ENCODE measurements around the gene PNCK. TPM values are rescaled to one million over a fixed set of nuclear protein-coding genes. Genes with fewer than 3 reads are reported as not detected.

The PNCK gene
- total RNA-seq, 1 donor from 2014 or later = 7.6 TPM

- DNase-seq (ENCODE audit: low spot score) = no peak
- intact Hi-C loops (cut with DNase I) = no loop called here
Observed at GRCh38 chrX:153622661-153623309, 50.8 kb downstream of the PNCK start.

- intact Hi-C loops (cut with DNase I) = no loop called here
- no peak for DNase-seq (ENCODE audit: low spot score)
Observed at GRCh38 chrX:153621949-153622598, 51.5 kb downstream of the PNCK start.

DNA sequence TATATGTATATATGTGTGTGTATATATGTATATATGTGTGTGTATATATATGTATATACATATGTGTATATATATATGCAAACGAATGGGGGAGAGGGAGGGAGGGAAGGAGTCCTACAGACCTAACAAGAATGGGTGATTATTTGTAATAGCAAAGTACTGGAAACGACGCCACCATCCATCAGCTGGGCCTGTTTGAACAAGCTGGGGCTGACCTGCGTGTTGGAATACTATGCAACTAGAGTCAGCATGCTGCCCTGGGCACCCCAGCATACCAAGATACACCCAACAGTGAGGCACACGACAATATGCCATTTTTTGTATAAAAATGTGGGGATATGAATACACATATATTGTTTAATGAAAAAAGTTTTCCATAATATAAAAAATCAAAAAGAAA, 53.0 kb downstream of the PNCK start:
- intact Hi-C loops (cut with DNase I) = no loop called here
- no peak for DNase-seq (ENCODE audit: low spot score)

Other genes starting within 250 kb of the PNCK start
- gene TREX2, start 227.8 kb downstream of the PNCK start, total RNA-seq = 0.19 TPM
- gene HAUS7, start 203.2 kb downstream of the PNCK start, total RNA-seq = 13.4 TPM
- 175 TPM for gene BGN, start 178.8 kb downstream of the PNCK start, total RNA-seq
- gene ATP2B3, start 156.2 kb downstream of the PNCK start, total RNA-seq = 0.16 TPM
- 23.3 TPM for gene CCNQ, start 74.7 kb downstream of the PNCK start, total RNA-seq
- not detected for gene DUSP9, start 26.6 kb downstream of the PNCK start, total RNA-seq
- 144 TPM for gene SLC6A8, start 14.1 kb upstream of the PNCK start, total RNA-seq
- 98.0 TPM for gene BCAP31, start 50.6 kb upstream of the PNCK start, total RNA-seq
- gene ABCD1, start 51.0 kb upstream of the PNCK start, total RNA-seq = 15.1 TPM
- 7.6 TPM for gene PLXNB3, start 90.4 kb upstream of the PNCK start, total RNA-seq
- gene SRPK3, start 107.2 kb upstream of the PNCK start, total RNA-seq = 54.7 TPM
- 68.5 TPM for gene IDH3G, start 120.6 kb upstream of the PNCK start, total RNA-seq
- gene SSR4, start 120.9 kb upstream of the PNCK start, total RNA-seq = 140 TPM
- gene PDZD4, start 156.7 kb upstream of the PNCK start, total RNA-seq = 4.1 TPM
- 1.5 TPM for gene L1CAM, start 212.4 kb upstream of the PNCK start, total RNA-seq
- gene AVPR2, start 230.9 kb upstream of the PNCK start, total RNA-seq = 3.3 TPM

Measured in cardiac septum (tissue), 1 donor.